SKM-1 (cell line): Measurements from ENCODE around the gene PHTF2.

Experiments
- DNase-seq: peaks from one replicate; lab custom pipeline; 2025; ENCODE audit not compliant: unreplicated experiment; lab: John Stamatoyannopoulos, UW

Gene PHTF2

GRCh38 chr7:77918676-77919075 is 120.1 kb downstream of the PHTF2 start:
- DNase-seq, result no peak

GRCh38 chr7:77923419-77923818 is 124.8 kb downstream of the PHTF2 start:
- DNase-seq, result no peak

GRCh38 chr7:77930496-77930895 is 131.9 kb downstream of the PHTF2 start:
- no peak for DNase-seq

GRCh38 chr7:77931841-77932240 is 133.3 kb downstream of the PHTF2 start:
- DNase-seq, result no peak

DNA sequence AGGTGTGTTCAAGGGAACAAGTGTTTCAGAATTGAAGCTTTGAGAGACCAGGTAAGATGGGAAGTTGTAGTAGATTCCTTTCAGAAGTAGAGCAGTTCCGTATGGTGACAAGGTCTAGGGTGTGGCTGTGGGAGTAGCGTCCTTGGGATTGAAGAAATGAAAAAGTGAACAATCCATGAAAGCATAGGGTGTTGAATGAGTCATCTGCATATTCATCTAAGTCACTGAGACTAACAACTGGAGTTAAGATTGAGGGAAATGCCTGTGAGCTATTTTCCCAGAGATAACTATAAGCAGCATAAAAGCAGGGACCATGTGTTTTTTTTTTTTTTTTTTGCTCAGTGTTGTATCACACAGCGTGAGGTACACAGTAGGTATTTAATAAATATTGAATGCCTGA is 134.8 kb downstream of the PHTF2 start:
- DNase-seq, result no peak

GRCh38 chr7:77935652-77936348 is 137.2 kb downstream of the PHTF2 start:
- DNase-seq, result no peak

GRCh38 chr7:77940647-77941046 is 142.1 kb downstream of the PHTF2 start:
- DNase-seq, result peak; percentile 27

DNA sequence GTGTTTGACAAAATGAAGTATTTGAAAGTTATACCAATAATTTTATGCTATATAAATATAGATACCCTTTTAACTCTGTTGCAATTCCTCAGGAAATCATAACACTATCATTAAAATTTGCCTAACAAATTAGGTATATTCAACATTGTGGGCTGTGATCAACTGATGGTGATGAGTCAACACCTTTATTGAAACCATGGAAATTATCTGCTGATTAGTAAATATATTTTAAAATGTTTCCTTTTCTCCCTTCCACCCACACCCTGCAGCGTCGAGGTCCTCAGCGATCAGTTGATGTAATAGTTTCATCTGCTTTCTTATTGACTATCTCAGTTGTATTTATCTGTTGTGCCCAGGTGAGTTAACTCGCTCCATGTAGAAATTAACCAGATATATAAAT is 143.9 kb downstream of the PHTF2 start:
- no peak for DNase-seq

- DNase-seq, result no peak
Measured at GRCh38 chr7:77944183-77945182, 145.9 kb downstream of the PHTF2 start.

GRCh38 chr7:77950548-77950947 is 152.0 kb downstream of the PHTF2 start:
- DNase-seq, result no peak

DNA sequence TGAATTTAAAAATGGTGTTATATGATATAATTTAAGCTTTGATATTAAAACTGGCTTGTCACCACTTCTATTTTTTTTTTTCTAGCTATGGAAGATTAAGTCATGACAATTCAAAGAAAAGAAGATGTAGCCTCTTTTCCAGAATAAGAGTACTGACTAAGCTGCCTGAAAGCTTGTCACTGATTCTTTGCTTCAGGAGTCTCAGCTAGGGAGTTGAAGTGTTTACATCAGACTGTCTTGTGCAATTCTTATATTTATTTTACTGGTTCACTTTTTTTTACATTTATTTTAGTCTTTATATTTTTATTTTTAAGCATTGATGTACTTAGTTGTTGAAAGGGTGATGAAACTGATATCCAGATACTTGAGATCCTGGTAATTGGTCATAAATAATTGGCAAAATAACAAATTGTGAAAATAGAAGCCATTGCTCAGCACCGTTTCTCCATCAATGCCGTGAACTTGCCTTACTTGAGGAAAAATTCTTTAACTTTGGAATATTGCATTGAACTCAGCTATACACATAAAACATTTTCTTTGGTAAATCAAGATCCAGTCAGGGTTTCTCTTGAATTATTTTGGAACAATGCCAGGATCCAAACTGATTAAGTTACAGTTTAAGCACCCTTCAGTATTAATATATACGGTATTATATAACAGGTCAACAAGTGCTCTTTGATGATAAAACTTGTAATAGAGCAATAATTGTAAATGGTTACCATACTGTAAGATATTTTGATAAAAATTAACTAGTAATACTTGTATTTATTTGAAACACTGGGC is 156.4 kb downstream of the PHTF2 start:
- DNase-seq, result no peak

GRCh38 chr7:77958436-77958835 is 159.9 kb downstream of the PHTF2 start:
- DNase-seq, result no peak

- no peak for DNase-seq
Measured at GRCh38 chr7:77959080-77959479, 160.5 kb downstream of the PHTF2 start.

DNA sequence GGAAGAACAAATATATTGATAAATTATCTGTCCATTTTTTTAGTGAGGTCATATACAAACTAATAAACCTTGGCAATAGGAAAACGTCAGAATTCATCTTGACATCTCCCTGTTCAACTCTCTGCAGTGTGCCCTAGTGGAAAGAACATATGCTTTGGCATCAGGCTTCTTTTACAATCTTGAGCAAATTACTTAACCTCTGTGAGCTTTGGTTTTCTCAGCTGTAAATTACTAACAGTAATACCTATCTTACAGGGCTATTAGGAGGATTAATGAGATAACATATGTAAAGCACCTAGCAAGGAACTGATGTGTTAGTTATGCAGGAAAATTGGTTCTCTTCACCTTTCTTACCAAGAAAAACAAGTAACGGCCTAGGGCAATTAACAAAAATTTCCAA is 161.8 kb downstream of the PHTF2 start:
- no peak for DNase-seq

DNA sequence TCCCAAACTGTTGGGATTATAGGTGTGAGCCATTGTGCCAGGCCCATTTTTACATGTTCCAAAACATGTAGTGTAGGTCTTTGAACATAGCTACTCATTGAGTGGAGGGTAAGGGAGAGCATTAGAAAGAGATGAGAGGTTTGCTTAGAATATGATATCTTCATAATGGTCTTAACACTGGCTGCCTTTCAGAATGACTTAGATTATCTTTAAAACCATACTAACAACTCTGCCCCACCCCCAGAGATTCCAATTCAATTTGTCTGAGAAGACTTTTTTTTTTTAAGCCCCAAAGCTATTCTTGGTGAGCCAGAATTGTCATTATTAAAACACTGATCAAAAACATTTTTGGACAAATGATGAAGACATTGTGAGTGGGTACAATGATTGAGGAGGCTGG is 168.9 kb downstream of the PHTF2 start:
- no peak for DNase-seq

GRCh38 chr7:77971726-77972125 is 173.2 kb downstream of the PHTF2 start:
- no peak for DNase-seq

DNA sequence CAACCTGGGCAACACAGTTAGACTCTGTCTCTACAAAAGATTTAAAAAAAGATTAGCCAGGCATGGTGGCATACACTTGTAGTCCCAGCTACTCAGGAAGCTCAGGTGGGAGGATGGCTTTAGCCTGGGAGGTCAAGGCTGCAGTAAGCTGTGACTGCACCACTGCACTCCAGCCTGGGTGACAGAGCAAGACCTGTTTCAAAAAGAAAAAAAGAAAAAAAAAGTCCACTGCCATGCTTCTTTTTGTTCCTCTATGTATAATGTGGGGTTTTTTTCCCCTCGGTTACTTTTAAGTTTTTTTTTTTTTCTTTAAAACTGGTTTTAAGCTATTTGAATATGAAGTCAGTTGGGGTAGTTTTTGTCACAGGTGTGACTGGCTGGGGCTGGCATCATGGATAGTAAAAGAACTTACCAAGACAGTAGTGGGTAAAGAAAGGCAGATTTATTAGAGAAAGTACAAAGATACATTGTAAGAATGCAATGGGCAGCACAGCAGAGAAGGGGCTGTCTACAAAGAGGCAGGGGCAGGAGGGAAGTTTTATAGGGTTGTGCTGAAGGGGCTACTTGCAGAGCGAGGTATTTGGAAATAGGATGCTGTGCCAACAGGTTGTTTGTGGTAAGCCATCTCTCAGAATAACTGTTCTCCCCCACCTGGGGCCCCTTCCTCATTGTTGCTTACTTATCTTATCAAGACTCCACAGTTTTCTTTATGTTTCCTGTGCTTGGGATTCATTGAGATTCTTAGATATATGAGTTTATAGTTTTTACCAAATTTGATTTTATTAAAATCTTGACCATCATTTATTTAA is 177.3 kb downstream of the PHTF2 start:
- DNase-seq, result no peak

DNA sequence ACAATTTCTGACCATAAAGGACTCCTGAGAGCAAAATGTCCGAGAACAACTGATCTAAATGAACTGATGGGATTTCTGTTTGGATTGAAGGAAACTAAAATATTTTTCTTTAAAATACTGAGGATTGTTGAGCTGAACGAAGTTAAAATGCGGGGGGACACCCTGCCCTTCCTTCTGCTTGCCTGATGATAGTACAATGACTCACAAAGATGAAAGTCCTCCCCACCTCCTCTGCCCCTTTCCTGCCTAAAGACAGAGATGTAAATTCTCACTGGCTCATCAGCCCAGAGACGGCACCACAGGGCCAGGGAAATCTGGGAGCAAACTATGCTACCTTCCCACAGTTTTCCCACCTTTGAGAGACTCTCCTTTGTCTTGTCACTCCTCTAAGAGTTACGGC is 180.6 kb downstream of the PHTF2 start:
- DNase-seq, result no peak

- DNase-seq, result no peak
Measured at GRCh38 chr7:77980087-77980713, 181.6 kb downstream of the PHTF2 start.

GRCh38 chr7:77982926-77983550 is 184.5 kb downstream of the PHTF2 start:
- no peak for DNase-seq
